Endothelial cell of hepatic sinusoid (primary cell): ENCODE measurements around the gene ADA.

ENCODE experiments used
- in situ Hi-C: cut with HindIII; loops from 2 replicates; pipeline ENCODE4 v1.10.0; 2017; ENCODE audit warnings: low sequenced_read_pairs

Gene ADA

GRCh38 chr20:44586289-44586911, 65.1 kb downstream of the ADA start:
- in situ Hi-C loops = no loop called here

GRCh38 chr20:44585057-44585963, 66.2 kb downstream of the ADA start:
- in situ Hi-C loops = no loop called here

- in situ Hi-C loops = no loop called here
These were observed 67.3 kb downstream of the ADA start for GRCh38 chr20:44584162-44584561.

GRCh38 chr20:44583157-44583556, 68.3 kb downstream of the ADA start:
- in situ Hi-C loops = no loop called here

GRCh38 chr20:44582311-44583025, 69.0 kb downstream of the ADA start, which contains the start of gene PKIG:
Gene PKIG (plus strand): TSS chr20:44582579. CDS start chr20:44614557, 31,978 bp downstream.
- in situ Hi-C loops = no loop called here

GRCh38 chr20:44581515-44581914, 70.0 kb downstream of the ADA start:
- in situ Hi-C loops = no loop called here

- in situ Hi-C loops = no loop called here
These were observed 70.8 kb downstream of the ADA start for GRCh38 chr20:44580581-44581268.

- in situ Hi-C loops = no loop called here
These were observed 72.0 kb downstream of the ADA start for GRCh38 chr20:44579313-44580081.

GRCh38 chr20:44576297-44576696, 75.2 kb downstream of the ADA start:
- in situ Hi-C loops = no loop called here

GRCh38 chr20:44574372-44574771, 77.1 kb downstream of the ADA start:
- in situ Hi-C loops = no loop called here

- in situ Hi-C loops = no loop called here
These were observed 78.0 kb downstream of the ADA start for GRCh38 chr20:44573501-44573869.

- in situ Hi-C loops = no loop called here
These were observed 78.7 kb downstream of the ADA start for GRCh38 chr20:44572551-44573500.

- in situ Hi-C loops = no loop called here
These were observed 80.0 kb downstream of the ADA start for GRCh38 chr20:44571362-44571988.

GRCh38 chr20:44570367-44570766, 81.1 kb downstream of the ADA start:
- in situ Hi-C loops = no loop called here
